NCI-H2196 treated with DMSO at 0.1 percent for 48 hours (cell line): ENCODE results near the gene NDUFB10.
A peak's percentile ranks its signal among the peaks of the same experiment; 100 is the strongest.
"Not testable (repeated sequence)": the region's sequence is repeated elsewhere in the genome, so short reads cannot be mapped to it uniquely, and the experiment has no call there.

Experiments used
- DNase-seq: peaks from one replicate; lab custom pipeline; 2025; ENCODE audit not compliant: unreplicated experiment; lab: John Stamatoyannopoulos, UW

Gene NDUFB10

GRCh38 chr16:1945559-1946391 is 13.6 kb upstream of the NDUFB10 start:
- no peak for DNase-seq

- DNase-seq: no peak
Measured at GRCh38 chr16:1946495-1947368, 12.6 kb upstream of the NDUFB10 start.

- no peak for DNase-seq
Measured at GRCh38 chr16:1947369-1947670, 12.0 kb upstream of the NDUFB10 start.

- no peak for DNase-seq
Measured at GRCh38 chr16:1949507-1949906, 9.8 kb upstream of the NDUFB10 start.

- no peak for DNase-seq
Measured at GRCh38 chr16:1950047-1950446, 9.3 kb upstream of the NDUFB10 start.

GRCh38 chr16:1950559-1950958 is 8.8 kb upstream of the NDUFB10 start:
- DNase-seq: no peak

- DNase-seq: no peak
Measured at GRCh38 chr16:1953734-1954133, 5.6 kb upstream of the NDUFB10 start.

- DNase-seq: not testable (repeated sequence)
Measured at GRCh38 chr16:1957434-1958142, 1.8 kb upstream of the NDUFB10 start.

GRCh38 chr16:1958143-1958491 is 1.2 kb upstream of the NDUFB10 start:
- not testable (repeated sequence) for DNase-seq

- no peak for DNase-seq
Measured at GRCh38 chr16:1958715-1959268, 546 bp upstream of the NDUFB10 start.

GRCh38 chr16:1960665-1961630 is 1.6 kb downstream of the NDUFB10 start:
- DNase-seq: no peak

- no peak for DNase-seq
Measured at GRCh38 chr16:1961651-1962067, 2.3 kb downstream of the NDUFB10 start.

- DNase-seq: not testable (repeated sequence)
Measured at GRCh38 chr16:1962161-1963153, 3.1 kb downstream of the NDUFB10 start.

GRCh38 chr16:1963806-1964505 is 4.6 kb downstream of the NDUFB10 start:
- DNase-seq: no peak

GRCh38 chr16:1964506-1965395 is 5.4 kb downstream of the NDUFB10 start, which contains the start of gene RPS2:
RPS2 (minus strand) TSS chr16:1964826; CDS start chr16:1964625, 201 bp downstream.
- peak; percentile 94 for DNase-seq

GRCh38 chr16:1965396-1966001 is 6.2 kb downstream of the NDUFB10 start:
- DNase-seq: no peak

GRCh38 chr16:1966460-1966859 is 7.1 kb downstream of the NDUFB10 start, which contains the start of gene RNF151:
RNF151 (plus strand) TSS chr16:1966856; CDS start chr16:1966882, 26 bp downstream.
- no peak for DNase-seq
